Measurements from ENCODE around the gene UNC5B. TPM values are rescaled to one million over a fixed set of nuclear protein-coding genes. Genes with fewer than 3 reads are reported as not detected.

The UNC5B gene
- total RNA-seq, 1 donor: 135 TPM

GRCh38 chr10:71222601-71223346, 10.4 kb downstream of the UNC5B start:
- Histone ChIP-seq H3K79me2 (ENCODE audit: insufficient read depth, low read length) (peaks cover 46% of the 10 kb centered on the region), H3K36me3 (ENCODE audit: insufficient read depth, low read length) (no peaks in the 10 kb centered on the region), H3K9me3 (ENCODE audit: low read depth, low read length) (no peaks in the 10 kb centered on the region), H3K4me2 (ENCODE audit: insufficient read depth, low read length) (no peak overlapping the region), H4K20me1 (ENCODE audit: insufficient read depth, low read length) (peaks cover 45% of the 10 kb centered on the region), H3K27me3 (ENCODE audit: insufficient read depth, low read length) (no peaks in the 10 kb centered on the region), H2AFZ (ENCODE audit: low read length) (no peak overlapping the region), H3K4me1 (ENCODE audit: insufficient read depth, low read length) (peaks cover 34% of the 10 kb centered on the region), H3K4me3 (ENCODE audit: insufficient read depth, low read length) (no peak overlapping the region), H3K27ac (ENCODE audit: low read depth, low read length) (no peak overlapping the region)
- no peak for TF ChIP-seq CTCF (IDR thresholded peaks at IDR 0.05; ENCODE audit: extremely low read depth, low read depth, low read length)
- peak; percentile 91 for DNase-seq (ENCODE audit: insufficient read length, low spot score, missing footprints)

- Histone ChIP-seq H3K36me3 (ENCODE audit: insufficient read depth, low read length) (no peaks in the 10 kb centered on the region), H3K4me2 (ENCODE audit: insufficient read depth, low read length) (no peak overlapping the region), H4K20me1 (ENCODE audit: insufficient read depth, low read length) (peaks cover 45% of the 10 kb centered on the region), H3K27ac (ENCODE audit: low read depth, low read length) (no peak overlapping the region), H3K4me1 (ENCODE audit: insufficient read depth, low read length) (peaks cover 27% of the 10 kb centered on the region), H2AFZ (ENCODE audit: low read length) (no peak overlapping the region), H3K4me3 (ENCODE audit: insufficient read depth, low read length) (no peak overlapping the region), H3K79me2 (ENCODE audit: insufficient read depth, low read length) (peaks cover 41% of the 10 kb centered on the region), H3K27me3 (ENCODE audit: insufficient read depth, low read length) (no peaks in the 10 kb centered on the region), H3K9me3 (ENCODE audit: low read depth, low read length) (no peaks in the 10 kb centered on the region)
- no peak for DNase-seq (ENCODE audit: insufficient read length, low spot score, missing footprints)
- no peak for TF ChIP-seq CTCF (IDR thresholded peaks at IDR 0.05; ENCODE audit: extremely low read depth, low read depth, low read length)
Measured at GRCh38 chr10:71223347-71224058, 11.1 kb downstream of the UNC5B start.

- Histone ChIP-seq H3K27ac (ENCODE audit: low read depth, low read length) (no peak overlapping the region), H3K9me3 (ENCODE audit: low read depth, low read length) (no peaks in the 10 kb centered on the region), H3K4me3 (ENCODE audit: insufficient read depth, low read length) (no peak overlapping the region), H3K27me3 (ENCODE audit: insufficient read depth, low read length) (no peaks in the 10 kb centered on the region), H3K36me3 (ENCODE audit: insufficient read depth, low read length) (no peaks in the 10 kb centered on the region), H4K20me1 (ENCODE audit: insufficient read depth, low read length) (peaks cover 41% of the 10 kb centered on the region), H3K79me2 (ENCODE audit: insufficient read depth, low read length) (peaks cover 32% of the 10 kb centered on the region), H2AFZ (ENCODE audit: low read length) (no peak overlapping the region), H3K4me1 (ENCODE audit: insufficient read depth, low read length) (peaks cover 26% of the 10 kb centered on the region), H3K4me2 (ENCODE audit: insufficient read depth, low read length) (no peak overlapping the region)
- no peak for TF ChIP-seq CTCF (IDR thresholded peaks at IDR 0.05; ENCODE audit: extremely low read depth, low read depth, low read length)
- DNase-seq (ENCODE audit: insufficient read length, low spot score, missing footprints): peak; percentile 57
Measured at GRCh38 chr10:71225291-71226058, 13.1 kb downstream of the UNC5B start.
